TTC549 (cell line): ENCODE data around the gene EPM2AIP1.
"Not testable (repeated sequence)": the region's sequence is repeated elsewhere in the genome, so short reads cannot be mapped to it uniquely, and the experiment has no call there.

ENCODE experiments used
- FAIRE-seq: peaks from 2 replicates; lab custom pipeline; 2012; peaks lifted over from hg19 to GRCh38; lab: Jason Lieb, UNC

Gene EPM2AIP1

GRCh38 chr3:36992806-36993325, at the start of gene EPM2AIP1:
TSS of gene EPM2AIP1 (minus strand) at chr3:36993131. CDS start at chr3:36993077, 54 bp downstream.
- FAIRE-seq: peak; percentile 99

GRCh38 chr3:37042712-37043111, 49.8 kb upstream of the EPM2AIP1 start:
- not testable (repeated sequence) for FAIRE-seq

GRCh38 chr3:37041546-37042195, 48.7 kb upstream of the EPM2AIP1 start:
- FAIRE-seq: no peak

- no peak for FAIRE-seq
These were observed 47.3 kb upstream of the EPM2AIP1 start for GRCh38 chr3:37040231-37040630.

DNA sequence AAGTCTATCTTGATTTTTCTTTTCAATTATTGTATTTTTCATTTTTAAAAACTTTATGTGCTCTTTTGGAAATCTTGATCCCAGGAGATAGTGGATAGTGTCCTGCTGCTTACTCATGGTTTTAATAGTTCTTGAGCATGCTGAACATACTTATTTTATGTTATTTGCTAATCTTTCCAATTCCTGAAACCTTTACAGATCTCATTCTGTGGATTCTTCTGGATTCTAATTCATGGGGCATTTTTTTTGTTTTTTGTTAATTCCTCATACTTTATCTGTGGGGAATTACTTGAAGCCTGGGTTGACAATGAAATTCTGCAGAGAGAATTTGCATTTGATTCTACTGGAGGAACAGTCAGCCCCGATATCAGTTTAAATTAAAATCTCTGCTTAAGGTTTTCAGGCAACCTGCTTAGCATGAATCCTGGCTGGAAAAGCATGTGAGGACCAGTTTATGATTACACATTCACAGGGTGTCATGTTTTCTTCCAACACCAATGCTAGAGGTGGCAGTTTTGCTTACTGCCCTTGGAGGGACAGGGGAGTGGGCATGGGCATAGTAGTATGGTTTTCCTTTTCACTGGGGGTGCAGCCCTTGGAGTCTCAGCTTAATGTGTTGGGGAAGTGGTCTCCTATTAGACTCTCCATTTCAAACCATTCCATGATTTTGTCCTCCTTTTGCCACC, 46.4 kb upstream of the EPM2AIP1 start:
- FAIRE-seq: no peak

DNA sequence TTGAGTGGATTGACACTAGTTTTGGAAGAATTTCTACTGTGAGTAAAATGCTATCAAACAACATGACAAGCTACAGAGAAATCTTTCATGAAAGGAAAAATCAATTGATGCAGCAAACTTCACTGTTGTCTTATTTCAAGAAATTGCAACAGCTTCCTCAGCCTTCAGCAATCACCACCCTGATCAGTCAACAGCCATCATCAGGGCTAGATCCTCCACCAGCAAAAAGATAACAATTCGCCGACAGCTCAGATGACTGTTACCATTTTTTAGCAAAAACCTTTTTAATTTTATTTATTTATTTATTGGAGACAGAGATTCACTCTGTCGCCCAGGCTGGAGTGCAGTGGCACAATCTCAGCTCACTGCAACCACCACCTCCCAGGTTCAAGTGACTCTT, 44.4 kb upstream of the EPM2AIP1 start:
- no peak for FAIRE-seq

DNA sequence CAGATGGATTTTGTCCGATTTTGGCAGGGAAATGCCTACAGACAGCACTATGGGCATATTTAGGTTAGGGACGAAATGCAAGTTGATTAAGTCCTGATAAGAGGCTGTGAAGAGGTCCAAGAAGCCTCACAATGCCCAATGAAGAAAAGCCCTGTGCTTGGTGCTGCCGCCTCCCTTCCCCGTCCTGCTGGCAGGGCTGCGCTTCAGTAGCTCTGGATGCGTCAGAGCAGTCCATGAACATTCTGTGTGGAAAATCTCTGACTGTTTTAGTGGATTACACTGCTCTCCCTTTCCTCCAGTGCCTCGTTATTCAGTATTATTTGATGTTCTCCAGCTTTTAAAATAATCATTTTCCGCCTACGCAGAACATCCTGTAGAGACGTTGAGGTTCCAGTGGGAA, 40.0 kb upstream of the EPM2AIP1 start:
- FAIRE-seq: no peak

- no peak for FAIRE-seq
These were observed 38.3 kb upstream of the EPM2AIP1 start for GRCh38 chr3:37031096-37031682.

GRCh38 chr3:37030588-37030987, 37.7 kb upstream of the EPM2AIP1 start:
- no peak for FAIRE-seq

DNA sequence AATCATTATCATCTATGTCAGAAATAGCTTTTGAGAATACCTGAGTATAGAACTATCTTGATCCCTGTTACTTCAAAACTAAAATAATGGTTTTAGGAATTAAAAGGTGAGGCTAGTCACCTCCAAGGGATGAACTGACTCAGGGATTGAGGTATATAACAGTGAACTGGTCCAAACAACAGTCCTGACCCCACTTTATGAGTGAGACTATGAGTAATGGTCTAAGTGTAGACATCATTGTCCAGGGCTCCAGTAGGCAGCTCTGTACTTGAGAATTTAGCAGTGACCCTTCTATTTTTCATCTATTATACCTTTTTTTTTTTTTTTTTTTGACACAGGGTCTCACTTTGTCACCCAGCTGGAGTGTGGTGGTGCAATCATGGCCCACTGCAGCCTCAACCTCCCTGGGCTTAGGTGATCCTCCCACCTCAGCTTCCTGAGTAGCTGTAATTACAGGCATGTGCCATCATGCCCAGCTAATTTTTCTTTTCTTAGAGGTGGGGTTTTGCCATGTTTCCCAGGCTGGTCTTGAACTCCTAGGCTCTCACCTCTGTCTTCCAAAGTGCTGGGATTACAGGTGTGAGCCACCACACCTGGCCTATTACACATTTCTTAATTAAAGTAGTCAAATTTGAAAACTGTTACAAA, 36.7 kb upstream of the EPM2AIP1 start:
- FAIRE-seq: no peak

DNA sequence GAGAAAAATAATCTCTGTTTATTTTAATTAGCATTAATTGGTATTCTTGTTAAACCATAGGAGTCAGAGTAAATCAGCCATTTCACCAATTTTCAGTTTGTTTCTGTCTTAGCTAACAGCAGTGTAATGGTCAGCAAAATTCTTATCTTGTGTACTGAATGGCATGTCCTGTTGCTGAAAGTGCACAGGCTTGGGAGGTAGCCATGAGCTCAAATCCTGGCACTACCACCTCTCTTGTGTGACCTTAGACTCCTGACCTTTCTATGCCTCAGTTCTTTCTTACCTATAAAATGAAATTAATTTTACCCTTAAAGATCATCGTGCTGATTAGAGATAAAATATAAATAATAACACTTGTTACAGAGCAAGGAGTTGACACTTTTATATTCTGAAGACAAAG, 36.2 kb upstream of the EPM2AIP1 start:
- no peak for FAIRE-seq

DNA sequence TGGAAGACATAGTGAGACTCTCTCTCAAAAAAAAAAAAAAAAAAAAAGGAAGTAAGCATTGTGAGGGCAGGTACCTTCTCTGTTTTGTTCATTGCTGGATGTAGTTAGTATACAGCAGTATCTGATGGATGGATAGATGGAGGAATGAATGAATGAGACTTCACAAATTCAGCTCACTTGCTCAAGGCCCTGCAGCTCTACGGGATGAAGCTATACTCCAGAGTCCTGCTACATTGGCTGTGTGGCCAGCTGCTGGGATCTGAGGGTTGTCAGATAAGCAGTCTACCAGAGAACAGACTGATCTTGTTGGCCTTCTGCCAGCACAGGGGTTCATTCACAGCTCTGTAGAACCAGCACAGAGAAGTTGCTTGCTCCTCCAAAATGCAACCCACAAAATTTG, 35.4 kb upstream of the EPM2AIP1 start:
- FAIRE-seq: no peak

GRCh38 chr3:37026851-37027250, 33.9 kb upstream of the EPM2AIP1 start:
- no peak for FAIRE-seq

GRCh38 chr3:37025561-37026335, 32.8 kb upstream of the EPM2AIP1 start:
- FAIRE-seq: no peak

- no peak for FAIRE-seq
These were observed 32.0 kb upstream of the EPM2AIP1 start for GRCh38 chr3:37024820-37025405.

GRCh38 chr3:37024092-37024491, 31.2 kb upstream of the EPM2AIP1 start:
- FAIRE-seq: no peak

- FAIRE-seq: no peak
These were observed 24.8 kb upstream of the EPM2AIP1 start for GRCh38 chr3:37017683-37018082.

GRCh38 chr3:37016903-37017302, 24.0 kb upstream of the EPM2AIP1 start:
- no peak for FAIRE-seq

- FAIRE-seq: no peak
These were observed 22.7 kb upstream of the EPM2AIP1 start for GRCh38 chr3:37015642-37016041.

DNA sequence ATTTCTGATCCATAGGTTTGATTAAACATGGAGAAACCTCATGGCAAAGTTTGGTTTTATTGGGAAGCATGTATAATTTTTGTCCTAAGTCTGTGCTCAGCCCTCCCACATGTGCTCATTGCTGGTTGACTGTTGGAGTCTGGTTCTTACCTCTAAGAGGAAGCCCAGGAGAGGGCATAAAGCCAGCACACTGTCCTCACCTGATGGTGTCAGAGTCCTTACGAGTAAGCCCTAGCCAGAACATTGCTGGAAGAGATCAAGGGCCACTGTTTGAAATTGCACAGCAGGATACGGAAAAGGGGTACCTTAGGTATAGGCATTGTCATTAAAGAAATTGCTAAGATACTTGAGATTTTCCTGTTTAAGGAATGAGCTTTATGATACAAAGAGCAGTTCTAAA, 21.7 kb upstream of the EPM2AIP1 start:
- FAIRE-seq: no peak
